ENCODE results near the gene SLIT3.

The SLIT3 gene

GRCh38 chr5:169226895-169227294, 74.0 kb downstream of the SLIT3 start:
- peak overlapping the region; percentile 25 for H3K27ac ChIP-seq
- H3K79me2 ChIP-seq: peaks cover 53% of the 10 kb centered on the region
- no peak overlapping the region for H3K4me2 ChIP-seq (ENCODE audit: low read length)
- no peak overlapping the region for H3K4me3 ChIP-seq (ENCODE audit: low read depth, low read length)
- peaks cover 49% of the 10 kb centered on the region for H3K4me1 ChIP-seq
- no peak overlapping the region for H2AFZ ChIP-seq
- peak; percentile 36 for TF ChIP-seq CTCF (IDR thresholded peaks at IDR 0.05)
- no peaks in the 10 kb centered on the region for H3K27me3 ChIP-seq (ENCODE audit: control insufficient read depth, insufficient read depth, low read length)
- no peaks in the 10 kb centered on the region for H3K9me3 ChIP-seq (ENCODE audit: control insufficient read depth, low read length)
- no peaks in the 10 kb centered on the region for H3K36me3 ChIP-seq (ENCODE audit: control insufficient read depth, insufficient read depth, low read length)
- no peak overlapping the region for H3K9ac ChIP-seq

GRCh38 chr5:169225830-169226356, 75.0 kb downstream of the SLIT3 start:
- Histone ChIP-seq H3K79me2 (peaks cover 49% of the 10 kb centered on the region), H3K4me1 (peaks cover 59% of the 10 kb centered on the region), H3K4me3 (ENCODE audit: low read depth, low read length) (no peak overlapping the region), H3K9ac (no peak overlapping the region), H3K9me3 (ENCODE audit: control insufficient read depth, low read length) (no peaks in the 10 kb centered on the region), H3K36me3 (ENCODE audit: control insufficient read depth, insufficient read depth, low read length) (no peaks in the 10 kb centered on the region), H2AFZ (peak overlapping the region; percentile 9), H3K27me3 (ENCODE audit: control insufficient read depth, insufficient read depth, low read length) (no peaks in the 10 kb centered on the region), H3K27ac (peak overlapping the region; percentile 22), H3K4me2 (ENCODE audit: low read length) (no peak overlapping the region)
- TF ChIP-seq CTCF (IDR thresholded peaks at IDR 0.05): no peak

GRCh38 chr5:169223595-169223953, 77.4 kb downstream of the SLIT3 start:
- Histone ChIP-seq H3K79me2 (peaks cover 37% of the 10 kb centered on the region), H3K4me3 (ENCODE audit: low read depth, low read length) (no peak overlapping the region), H2AFZ (no peak overlapping the region), H3K9ac (no peak overlapping the region), H3K4me2 (ENCODE audit: low read length) (no peak overlapping the region), H3K27me3 (ENCODE audit: control insufficient read depth, insufficient read depth, low read length) (no peaks in the 10 kb centered on the region), H3K27ac (peak overlapping the region; percentile 97), H3K9me3 (ENCODE audit: control insufficient read depth, low read length) (no peaks in the 10 kb centered on the region), H3K4me1 (peaks cover 75% of the 10 kb centered on the region), H3K36me3 (ENCODE audit: control insufficient read depth, insufficient read depth, low read length) (no peaks in the 10 kb centered on the region)
- TF ChIP-seq CTCF (IDR thresholded peaks at IDR 0.05): no peak

- Histone ChIP-seq H3K4me1 (peaks cover 78% of the 10 kb centered on the region), H3K9ac (no peak overlapping the region), H3K4me2 (ENCODE audit: low read length) (no peak overlapping the region), H3K27ac (peak overlapping the region; percentile 97), H3K4me3 (ENCODE audit: low read depth, low read length) (no peak overlapping the region), H3K36me3 (ENCODE audit: control insufficient read depth, insufficient read depth, low read length) (no peaks in the 10 kb centered on the region), H2AFZ (no peak overlapping the region), H3K79me2 (peaks cover 35% of the 10 kb centered on the region), H3K27me3 (ENCODE audit: control insufficient read depth, insufficient read depth, low read length) (no peaks in the 10 kb centered on the region), H3K9me3 (ENCODE audit: control insufficient read depth, low read length) (no peaks in the 10 kb centered on the region)
- no peak for TF ChIP-seq CTCF (IDR thresholded peaks at IDR 0.05)
These were observed 77.9 kb downstream of the SLIT3 start for GRCh38 chr5:169222934-169223594.

GRCh38 chr5:169221519-169221918, 79.4 kb downstream of the SLIT3 start:
- no peak overlapping the region for H3K9ac ChIP-seq
- peaks cover 85% of the 10 kb centered on the region for H3K4me1 ChIP-seq
- peak overlapping the region; percentile 97 for H3K27ac ChIP-seq
- H3K27me3 ChIP-seq (ENCODE audit: control insufficient read depth, insufficient read depth, low read length): no peaks in the 10 kb centered on the region
- no peak overlapping the region for H3K4me3 ChIP-seq (ENCODE audit: low read depth, low read length)
- no peaks in the 10 kb centered on the region for H3K36me3 ChIP-seq (ENCODE audit: control insufficient read depth, insufficient read depth, low read length)
- H3K79me2 ChIP-seq: peaks cover 19% of the 10 kb centered on the region
- no peak overlapping the region for H2AFZ ChIP-seq
- no peaks in the 10 kb centered on the region for H3K9me3 ChIP-seq (ENCODE audit: control insufficient read depth, low read length)
- no peak overlapping the region for H3K4me2 ChIP-seq (ENCODE audit: low read length)
- no peak for TF ChIP-seq CTCF (IDR thresholded peaks at IDR 0.05)
